ENCODE results near the gene CDC20.

- TF ChIP-seq CTCF (IDR thresholded peaks at IDR 0.05) (no peak), EZH2 (IDR thresholded peaks at IDR 0.05) (no peak), EZH2phosphoT487 (IDR thresholded peaks at IDR 0.05) (no peak)
Observed at GRCh38 chr1:43372172-43372571, 13.4 kb downstream of the CDC20 start.
